DMS114 treated with DMSO at 0.1 percent for 48 hours (cell line): ENCODE data around the gene MLH1.

Source experiments
- DNase-seq: peaks from one replicate; lab custom pipeline; 2025; ENCODE audit not compliant: unreplicated experiment; lab: John Stamatoyannopoulos, UW

Gene MLH1

DNA sequence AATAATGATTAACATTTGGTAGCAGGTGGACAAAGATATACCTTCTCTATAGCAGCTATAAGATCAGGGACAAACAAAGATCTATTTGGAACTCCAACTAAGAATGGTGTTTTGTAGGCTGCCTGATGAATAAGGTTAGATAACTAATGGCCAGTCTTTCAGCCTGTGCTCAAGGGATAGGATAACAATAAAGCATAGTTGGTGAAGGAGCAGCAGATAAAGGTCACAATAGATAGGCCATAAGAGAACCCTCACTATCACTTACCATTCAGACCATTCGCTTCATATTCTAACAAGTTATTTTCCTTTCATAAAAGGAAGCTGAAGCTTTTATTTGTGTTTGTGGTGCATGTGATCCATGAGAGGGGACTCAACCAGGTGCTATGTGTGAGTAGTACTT is 20.2 kb upstream of the MLH1 start:
- DNase-seq: no peak

DNA sequence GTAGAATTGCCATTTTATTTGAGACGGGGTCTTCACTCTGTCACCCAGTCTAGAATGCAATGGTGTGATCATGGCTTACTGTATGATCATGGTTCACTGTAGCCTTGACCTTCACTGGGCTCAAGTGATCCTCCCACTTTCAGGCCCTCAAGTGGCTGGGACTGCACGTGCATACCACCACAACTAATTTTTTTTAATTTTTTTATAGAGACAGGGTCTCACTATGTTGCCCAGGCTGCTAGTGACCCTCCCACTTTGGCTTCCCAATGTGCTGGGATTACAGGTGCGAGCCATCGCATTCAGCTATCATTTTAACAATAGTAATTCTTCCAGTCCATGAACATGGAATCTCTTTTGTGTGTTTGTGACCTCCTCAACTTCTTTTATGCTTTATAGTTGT is 12.3 kb upstream of the MLH1 start:
- no peak for DNase-seq

DNA sequence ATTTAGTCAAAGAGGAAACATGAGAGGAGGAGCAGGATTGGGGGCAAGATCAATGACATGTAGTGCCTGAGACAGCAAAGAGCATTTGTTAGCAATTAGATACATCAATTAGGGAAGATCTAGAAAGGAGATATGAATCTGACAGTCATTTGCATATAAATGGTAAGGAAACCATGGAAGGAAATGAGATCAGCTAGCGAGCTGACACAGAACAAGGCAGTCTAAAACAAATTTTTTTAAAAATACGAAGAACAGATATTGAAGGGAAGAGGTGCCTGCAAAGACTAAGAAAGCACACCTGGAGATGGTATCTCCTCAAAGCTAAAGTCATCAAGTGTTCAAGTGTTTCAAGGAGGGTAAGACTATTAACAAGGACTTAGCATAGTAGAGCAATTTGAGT is 5.0 kb upstream of the MLH1 start:
- DNase-seq: no peak

DNA sequence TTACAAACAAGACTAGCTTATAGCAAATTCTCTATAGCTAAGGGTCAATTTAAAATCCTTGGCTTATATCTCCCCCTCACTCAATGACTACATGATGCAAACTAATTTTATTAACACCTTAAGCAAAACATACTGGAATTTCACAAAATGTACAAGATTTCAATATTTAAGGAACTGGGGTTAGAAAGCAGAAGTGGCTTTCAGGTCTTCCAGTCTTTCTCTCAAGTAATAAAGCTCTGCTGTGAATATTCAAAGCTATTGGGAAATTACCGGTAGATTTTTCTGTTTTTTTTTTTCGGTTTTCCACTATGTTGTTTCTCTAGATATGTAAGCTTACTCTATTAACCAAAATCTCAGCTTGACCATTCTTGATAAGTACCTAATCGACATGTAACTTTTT is 4.3 kb upstream of the MLH1 start:
- DNase-seq: no peak

DNA sequence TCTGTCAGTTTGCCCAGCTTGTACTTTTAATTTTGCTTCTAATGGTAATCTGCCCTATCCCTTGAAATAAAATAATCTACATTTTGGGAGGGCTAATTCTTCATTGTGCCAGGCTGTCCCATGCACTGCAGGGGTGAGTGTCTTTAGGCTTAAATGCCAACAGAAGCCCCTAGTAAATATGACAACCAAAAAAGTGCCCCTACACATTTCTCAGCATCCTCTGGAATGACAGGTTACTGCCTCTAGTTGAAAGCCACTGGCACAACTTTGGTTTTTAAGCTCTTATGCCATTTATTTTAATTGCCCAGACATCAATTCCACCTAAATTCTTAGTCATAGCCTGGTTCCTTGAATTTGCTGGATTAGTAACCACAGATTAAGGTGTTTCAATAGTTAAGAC is 3.8 kb upstream of the MLH1 start:
- DNase-seq: no peak

DNA sequence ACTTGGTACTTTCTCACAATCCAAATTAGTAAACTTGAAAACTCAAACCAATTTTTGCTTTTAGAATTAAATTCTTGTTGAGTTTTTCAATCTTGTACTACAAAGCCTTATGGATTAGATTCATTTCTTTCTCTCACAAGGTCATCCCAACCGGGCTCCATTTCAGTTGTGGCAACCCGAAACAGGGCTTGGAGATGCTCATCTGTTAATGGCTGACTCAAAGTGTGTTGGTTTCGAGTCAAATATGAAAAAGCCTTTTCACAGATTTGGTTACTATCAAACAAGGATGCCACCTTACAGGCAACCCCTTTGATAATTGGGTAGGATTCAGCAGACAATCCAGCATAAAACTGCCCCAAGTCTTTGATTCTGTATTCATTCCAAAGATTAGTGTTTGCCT is 2.2 kb upstream of the MLH1 start:
- no peak for DNase-seq

DNA sequence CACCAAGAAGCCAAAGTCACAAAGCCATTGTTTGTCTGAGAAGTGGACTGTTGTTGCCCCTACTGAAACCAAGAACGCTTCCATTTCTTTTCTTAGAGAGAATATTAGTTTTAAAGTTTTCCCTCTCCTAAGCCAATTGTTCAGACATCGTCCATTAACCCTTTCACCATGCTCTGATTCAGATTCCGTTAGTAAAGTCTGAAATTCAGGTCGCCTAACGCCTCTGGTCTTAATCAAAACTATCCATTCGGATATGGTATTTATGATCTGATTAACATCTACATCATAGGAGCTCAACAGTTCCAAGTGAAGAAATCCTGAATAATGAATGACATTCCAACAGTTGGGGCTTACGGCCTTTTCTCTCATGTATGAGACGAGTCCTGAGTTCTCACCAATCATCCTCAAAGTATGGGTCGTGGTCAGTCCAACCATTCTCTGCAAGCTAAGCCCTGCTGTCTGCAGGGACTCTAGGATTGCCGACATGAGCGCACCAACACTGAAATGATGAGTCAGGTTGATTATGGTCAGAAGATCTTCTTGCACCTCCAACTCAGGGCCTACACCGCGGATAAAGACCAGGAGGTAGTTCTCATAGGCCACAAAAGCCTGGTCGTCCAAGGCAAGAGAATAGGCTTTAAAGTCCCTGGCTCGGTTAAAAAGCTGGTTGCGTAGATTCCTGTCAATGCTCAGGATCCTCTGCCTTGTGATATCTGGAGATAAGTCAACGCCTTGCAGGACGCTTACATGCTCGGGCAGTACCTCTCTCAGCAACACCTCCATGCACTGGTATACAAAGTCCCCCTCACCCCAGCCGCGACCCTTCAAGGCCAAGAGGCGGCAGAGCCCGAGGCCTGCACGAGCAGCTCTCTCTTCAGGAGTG is 1.2 kb upstream of the MLH1 start:
- no peak for DNase-seq

DNA sequence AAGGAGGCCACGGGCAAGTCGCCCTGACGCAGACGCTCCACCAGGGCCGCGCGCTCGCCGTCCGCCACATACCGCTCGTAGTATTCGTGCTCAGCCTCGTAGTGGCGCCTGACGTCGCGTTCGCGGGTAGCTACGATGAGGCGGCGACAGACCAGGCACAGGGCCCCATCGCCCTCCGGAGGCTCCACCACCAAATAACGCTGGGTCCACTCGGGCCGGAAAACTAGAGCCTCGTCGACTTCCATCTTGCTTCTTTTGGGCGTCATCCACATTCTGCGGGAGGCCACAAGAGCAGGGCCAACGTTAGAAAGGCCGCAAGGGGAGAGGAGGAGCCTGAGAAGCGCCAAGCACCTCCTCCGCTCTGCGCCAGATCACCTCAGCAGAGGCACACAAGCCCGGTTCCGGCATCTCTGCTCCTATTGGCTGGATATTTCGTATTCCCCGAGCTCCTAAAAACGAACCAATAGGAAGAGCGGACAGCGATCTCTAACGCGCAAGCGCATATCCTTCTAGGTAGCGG is 452 bp upstream of the MLH1 start, which contains the start of gene EPM2AIP1:
TSS of gene EPM2AIP1 (minus strand) at position 326 of the 520 bp plus-strand sequence. CDS start at position 272, 54 bp downstream.
- no peak for DNase-seq

DNA sequence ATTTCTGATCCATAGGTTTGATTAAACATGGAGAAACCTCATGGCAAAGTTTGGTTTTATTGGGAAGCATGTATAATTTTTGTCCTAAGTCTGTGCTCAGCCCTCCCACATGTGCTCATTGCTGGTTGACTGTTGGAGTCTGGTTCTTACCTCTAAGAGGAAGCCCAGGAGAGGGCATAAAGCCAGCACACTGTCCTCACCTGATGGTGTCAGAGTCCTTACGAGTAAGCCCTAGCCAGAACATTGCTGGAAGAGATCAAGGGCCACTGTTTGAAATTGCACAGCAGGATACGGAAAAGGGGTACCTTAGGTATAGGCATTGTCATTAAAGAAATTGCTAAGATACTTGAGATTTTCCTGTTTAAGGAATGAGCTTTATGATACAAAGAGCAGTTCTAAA is 21.3 kb downstream of the MLH1 start:
- no peak for DNase-seq

DNA sequence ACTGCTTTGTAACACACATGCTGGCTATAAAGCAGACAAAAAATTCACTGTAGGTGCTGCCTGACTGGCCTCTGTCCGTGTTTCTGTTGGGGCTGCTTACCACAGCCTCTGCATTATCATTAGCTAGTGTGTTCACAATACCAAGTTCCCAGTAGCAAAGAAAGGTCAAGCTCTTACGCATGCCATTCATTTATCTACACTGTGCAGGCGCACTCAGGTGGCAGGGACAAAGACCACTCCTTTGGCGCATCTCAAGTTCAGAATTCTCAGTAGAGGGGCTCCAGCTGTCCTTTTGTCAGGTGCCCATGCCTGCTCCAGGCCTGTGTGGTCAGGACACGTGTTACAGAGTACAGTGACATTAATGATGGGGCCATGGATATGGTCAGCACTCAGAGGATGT is 22.3 kb downstream of the MLH1 start:
- DNase-seq: no peak

DNA sequence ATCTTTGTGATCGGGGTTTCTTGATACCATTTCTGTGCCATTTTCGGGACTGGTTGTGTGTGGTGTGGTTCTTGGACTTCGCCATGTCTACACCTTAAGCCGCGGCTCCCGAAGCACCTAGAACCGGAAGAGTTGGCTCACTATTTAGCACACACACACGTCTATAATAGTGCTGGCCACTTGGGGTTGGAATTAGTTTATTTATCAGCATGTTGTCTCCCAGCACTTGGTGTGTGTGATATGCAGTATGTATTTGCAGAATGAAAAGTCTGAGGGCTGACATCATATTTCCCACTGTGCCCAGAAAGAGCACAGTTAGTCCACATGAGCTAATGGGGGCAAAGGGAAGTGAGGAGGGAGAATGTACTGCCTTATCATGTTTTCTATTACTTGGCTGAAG is 23.6 kb downstream of the MLH1 start:
- no peak for DNase-seq

DNA sequence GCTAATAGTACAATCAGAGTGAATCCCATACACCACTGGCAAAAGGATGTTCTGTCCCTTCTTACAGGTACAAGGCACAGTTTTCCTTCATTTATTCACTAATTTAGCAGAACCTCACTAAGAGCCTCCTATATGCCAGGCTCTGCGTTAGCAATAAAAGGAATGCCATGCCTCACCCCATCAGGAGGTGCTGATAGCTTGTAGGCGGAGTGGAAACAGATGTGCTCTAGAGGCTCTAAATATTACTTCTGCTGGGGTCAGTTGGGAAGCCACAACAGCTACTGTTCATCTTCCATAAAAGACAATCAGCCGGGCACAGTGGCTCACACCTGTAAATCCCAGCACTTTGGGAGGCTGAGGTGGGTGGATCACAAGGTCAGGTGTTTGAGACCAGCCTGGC is 24.4 kb downstream of the MLH1 start:
- no peak for DNase-seq

DNA sequence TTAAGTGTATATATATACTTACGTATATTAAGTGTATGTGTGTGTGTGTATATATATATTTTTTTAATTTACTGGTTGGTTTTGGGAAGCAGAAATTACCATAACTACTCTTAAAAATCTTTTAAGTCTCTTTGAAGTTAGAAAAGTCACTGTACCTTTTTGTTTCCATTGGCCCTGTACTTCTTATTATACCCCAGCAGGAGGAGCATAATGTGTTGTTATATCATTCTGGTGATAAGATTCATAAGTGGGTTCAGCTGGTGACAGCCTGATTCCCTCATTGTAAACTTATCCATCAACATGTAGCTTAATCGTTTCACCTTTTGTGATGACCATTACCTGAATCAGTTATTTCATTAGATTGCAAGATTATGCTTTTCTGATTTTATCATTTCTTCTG is 30.8 kb downstream of the MLH1 start:
- no peak for DNase-seq

DNA sequence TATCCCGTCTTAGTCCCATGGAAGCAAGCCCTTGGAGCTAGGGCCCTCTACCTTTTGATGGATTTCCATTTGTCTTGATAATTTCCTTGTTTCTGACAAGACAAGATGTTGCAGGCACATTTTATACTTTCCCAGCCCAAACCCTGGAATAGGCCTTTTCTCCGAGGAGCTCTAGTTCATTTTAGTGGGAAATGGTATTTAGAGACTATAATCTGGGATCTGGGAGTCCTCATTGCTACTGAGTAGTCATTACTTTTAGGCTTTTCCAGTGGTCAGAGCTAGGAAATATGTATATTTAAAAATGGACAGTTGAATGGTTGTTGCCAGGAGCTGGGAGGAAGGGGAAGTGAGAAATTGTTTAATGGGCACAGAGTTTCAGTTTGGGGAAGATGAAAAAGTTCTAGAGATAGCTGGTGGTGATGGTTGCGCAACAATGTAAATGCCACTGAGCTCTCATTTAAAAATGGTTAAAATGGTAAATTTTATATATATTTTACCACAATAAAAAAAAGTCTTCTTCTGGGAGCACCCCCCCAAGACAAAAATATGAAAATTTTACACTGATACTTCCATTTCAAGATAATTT is 31.6 kb downstream of the MLH1 start:
- DNase-seq: no peak

DNA sequence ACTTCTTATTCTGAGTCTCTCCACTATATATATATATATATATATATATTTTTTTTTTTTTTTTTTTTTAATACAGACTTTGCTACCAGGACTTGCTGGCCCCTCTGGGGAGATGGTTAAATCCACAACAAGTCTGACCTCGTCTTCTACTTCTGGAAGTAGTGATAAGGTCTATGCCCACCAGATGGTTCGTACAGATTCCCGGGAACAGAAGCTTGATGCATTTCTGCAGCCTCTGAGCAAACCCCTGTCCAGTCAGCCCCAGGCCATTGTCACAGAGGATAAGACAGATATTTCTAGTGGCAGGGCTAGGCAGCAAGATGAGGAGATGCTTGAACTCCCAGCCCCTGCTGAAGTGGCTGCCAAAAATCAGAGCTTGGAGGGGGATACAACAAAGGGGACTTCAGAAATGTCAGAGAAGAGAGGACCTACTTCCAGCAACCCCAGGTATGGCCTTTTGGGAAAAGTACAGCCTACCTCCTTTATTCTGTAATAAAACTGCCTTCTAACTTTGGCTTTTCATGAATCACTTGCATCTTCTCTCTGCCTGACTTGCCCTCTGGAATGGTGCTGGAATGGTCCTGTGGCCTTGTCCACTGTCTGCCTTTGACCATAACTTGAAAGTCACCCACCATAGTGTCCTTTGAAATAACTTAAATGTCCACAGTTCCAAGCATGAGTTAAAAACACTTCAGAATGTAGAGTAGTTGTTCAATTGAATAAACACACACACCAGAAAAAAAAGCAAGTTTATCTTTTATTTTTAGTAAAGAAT is 32.4 kb downstream of the MLH1 start:
- no peak for DNase-seq

DNA sequence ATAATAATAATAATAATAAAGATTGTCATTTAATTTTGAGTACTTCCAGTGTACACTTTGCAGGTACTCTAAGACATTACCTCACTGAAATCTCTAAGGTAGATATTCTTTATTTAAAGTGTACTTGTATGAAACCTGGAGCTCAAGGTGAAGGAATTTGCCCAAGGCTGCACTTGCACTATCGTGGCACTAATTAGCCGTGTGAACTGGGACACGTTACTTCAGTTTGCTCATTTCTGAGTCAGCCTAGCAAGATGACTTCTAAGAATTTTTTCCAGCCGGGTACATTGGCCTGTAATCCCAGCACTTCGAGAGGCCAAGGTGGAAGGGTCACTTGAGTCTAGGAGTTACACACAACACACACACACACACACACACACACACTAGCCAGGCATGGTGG is 33.5 kb downstream of the MLH1 start:
- no peak for DNase-seq

DNA sequence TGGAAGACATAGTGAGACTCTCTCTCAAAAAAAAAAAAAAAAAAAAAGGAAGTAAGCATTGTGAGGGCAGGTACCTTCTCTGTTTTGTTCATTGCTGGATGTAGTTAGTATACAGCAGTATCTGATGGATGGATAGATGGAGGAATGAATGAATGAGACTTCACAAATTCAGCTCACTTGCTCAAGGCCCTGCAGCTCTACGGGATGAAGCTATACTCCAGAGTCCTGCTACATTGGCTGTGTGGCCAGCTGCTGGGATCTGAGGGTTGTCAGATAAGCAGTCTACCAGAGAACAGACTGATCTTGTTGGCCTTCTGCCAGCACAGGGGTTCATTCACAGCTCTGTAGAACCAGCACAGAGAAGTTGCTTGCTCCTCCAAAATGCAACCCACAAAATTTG is 35.0 kb downstream of the MLH1 start:
- DNase-seq: no peak

DNA sequence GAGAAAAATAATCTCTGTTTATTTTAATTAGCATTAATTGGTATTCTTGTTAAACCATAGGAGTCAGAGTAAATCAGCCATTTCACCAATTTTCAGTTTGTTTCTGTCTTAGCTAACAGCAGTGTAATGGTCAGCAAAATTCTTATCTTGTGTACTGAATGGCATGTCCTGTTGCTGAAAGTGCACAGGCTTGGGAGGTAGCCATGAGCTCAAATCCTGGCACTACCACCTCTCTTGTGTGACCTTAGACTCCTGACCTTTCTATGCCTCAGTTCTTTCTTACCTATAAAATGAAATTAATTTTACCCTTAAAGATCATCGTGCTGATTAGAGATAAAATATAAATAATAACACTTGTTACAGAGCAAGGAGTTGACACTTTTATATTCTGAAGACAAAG is 35.8 kb downstream of the MLH1 start:
- DNase-seq: no peak

DNA sequence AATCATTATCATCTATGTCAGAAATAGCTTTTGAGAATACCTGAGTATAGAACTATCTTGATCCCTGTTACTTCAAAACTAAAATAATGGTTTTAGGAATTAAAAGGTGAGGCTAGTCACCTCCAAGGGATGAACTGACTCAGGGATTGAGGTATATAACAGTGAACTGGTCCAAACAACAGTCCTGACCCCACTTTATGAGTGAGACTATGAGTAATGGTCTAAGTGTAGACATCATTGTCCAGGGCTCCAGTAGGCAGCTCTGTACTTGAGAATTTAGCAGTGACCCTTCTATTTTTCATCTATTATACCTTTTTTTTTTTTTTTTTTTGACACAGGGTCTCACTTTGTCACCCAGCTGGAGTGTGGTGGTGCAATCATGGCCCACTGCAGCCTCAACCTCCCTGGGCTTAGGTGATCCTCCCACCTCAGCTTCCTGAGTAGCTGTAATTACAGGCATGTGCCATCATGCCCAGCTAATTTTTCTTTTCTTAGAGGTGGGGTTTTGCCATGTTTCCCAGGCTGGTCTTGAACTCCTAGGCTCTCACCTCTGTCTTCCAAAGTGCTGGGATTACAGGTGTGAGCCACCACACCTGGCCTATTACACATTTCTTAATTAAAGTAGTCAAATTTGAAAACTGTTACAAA is 36.3 kb downstream of the MLH1 start:
- DNase-seq: no peak

DNA sequence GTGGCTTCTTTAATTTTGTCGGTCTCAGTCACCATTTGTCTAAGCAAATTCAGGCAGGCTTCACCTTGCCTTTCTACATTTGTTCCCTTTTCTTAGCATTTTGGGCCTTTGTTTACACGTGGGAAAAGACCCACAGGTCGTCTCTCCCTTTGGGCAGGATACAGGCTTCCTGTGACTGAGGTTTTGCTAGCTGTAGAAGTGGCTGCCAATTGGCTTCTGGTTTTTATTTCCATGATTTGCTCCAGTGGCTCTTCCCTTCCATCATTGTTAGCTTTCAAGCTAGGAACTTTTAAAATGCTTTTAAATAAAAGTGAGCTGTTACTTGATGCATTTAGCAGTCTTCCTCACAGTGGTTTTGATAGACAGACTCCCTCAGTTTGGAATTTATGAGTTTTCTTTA is 37.3 kb downstream of the MLH1 start:
- DNase-seq: no peak

DNA sequence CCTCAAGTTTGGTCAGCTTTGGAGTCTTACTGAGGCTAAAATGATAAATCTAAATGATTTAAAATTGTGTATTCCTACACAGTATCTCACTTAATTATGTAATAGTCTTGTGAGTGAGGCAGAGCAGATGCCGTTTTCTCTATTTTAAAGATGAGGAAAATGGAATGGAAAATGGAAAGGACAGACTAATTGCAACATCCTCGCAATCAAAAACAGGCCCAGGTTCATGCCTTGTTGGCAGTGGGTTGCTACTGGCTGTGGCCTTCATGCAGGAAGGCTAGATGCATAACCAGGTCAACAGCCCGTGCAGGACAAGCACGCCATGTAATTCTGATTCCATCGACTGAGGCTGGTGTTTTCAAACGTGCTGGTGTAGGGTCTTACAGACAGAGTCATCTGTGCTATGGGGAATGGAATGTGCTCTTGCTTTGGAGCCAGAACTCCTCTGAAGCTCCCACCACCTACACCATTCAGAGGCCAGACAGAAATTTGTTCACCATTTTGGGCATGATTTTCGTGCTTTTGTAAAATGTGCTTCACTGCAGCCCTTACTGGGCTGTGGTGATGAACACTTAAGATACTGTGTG is 37.9 kb downstream of the MLH1 start:
- no peak for DNase-seq
